ENCODE measurements around the gene FGF14.
"Not testable (repeated sequence)": the region's sequence is repeated elsewhere in the genome, so short reads cannot be mapped to it uniquely, and the experiment has no call there.

FGF14 gene

GRCh38 chr13:101868585-101869469 is 533.0 kb downstream of the FGF14 start:
- DNase-seq (ENCODE audit: low read depth in 3 of 3), result no peak

GRCh38 chr13:101866889-101867581 is 534.8 kb downstream of the FGF14 start:
- no peak for DNase-seq (ENCODE audit: low read depth in 3 of 3)

GRCh38 chr13:101858860-101859259 is 543.0 kb downstream of the FGF14 start:
- DNase-seq (ENCODE audit: low read depth in 3 of 3), result no peak

GRCh38 chr13:101846701-101847100 is 555.1 kb downstream of the FGF14 start:
- DNase-seq (ENCODE audit: low read depth in 3 of 3), result no peak

- no peak for DNase-seq (ENCODE audit: low read depth in 3 of 3)
These were observed 555.6 kb downstream of the FGF14 start for GRCh38 chr13:101846249-101846648.

- no peak for DNase-seq (ENCODE audit: low read depth in 3 of 3)
These were observed 556.4 kb downstream of the FGF14 start for GRCh38 chr13:101845245-101846020.

- DNase-seq (ENCODE audit: low read depth in 3 of 3), result no peak
These were observed 560.1 kb downstream of the FGF14 start for GRCh38 chr13:101841698-101842097.

GRCh38 chr13:101838323-101838722 is 563.5 kb downstream of the FGF14 start:
- DNase-seq (ENCODE audit: low read depth in 3 of 3), result no peak

GRCh38 chr13:101837778-101838177 is 564.1 kb downstream of the FGF14 start:
- DNase-seq (ENCODE audit: low read depth in 3 of 3), result not testable (repeated sequence)

- no peak for DNase-seq (ENCODE audit: low read depth in 3 of 3)
These were observed 564.6 kb downstream of the FGF14 start for GRCh38 chr13:101837288-101837687.

GRCh38 chr13:101835920-101836319 is 565.9 kb downstream of the FGF14 start:
- no peak for DNase-seq (ENCODE audit: low read depth in 3 of 3)

GRCh38 chr13:101833671-101834070 is 568.2 kb downstream of the FGF14 start:
- DNase-seq (ENCODE audit: low read depth in 3 of 3), result no peak

GRCh38 chr13:101830035-101830434 is 571.8 kb downstream of the FGF14 start:
- no peak for DNase-seq (ENCODE audit: low read depth in 3 of 3)

- DNase-seq (ENCODE audit: low read depth in 3 of 3), result no peak
These were observed 572.4 kb downstream of the FGF14 start for GRCh38 chr13:101829484-101829883.

GRCh38 chr13:101828119-101828518 is 573.7 kb downstream of the FGF14 start:
- no peak for DNase-seq (ENCODE audit: low read depth in 3 of 3)

- DNase-seq (ENCODE audit: low read depth in 3 of 3), result no peak
These were observed 584.0 kb downstream of the FGF14 start for GRCh38 chr13:101817898-101818297.

GRCh38 chr13:101811881-101812280 is 590.0 kb downstream of the FGF14 start:
- no peak for DNase-seq (ENCODE audit: low read depth in 3 of 3)

- no peak for DNase-seq (ENCODE audit: low read depth in 3 of 3)
These were observed 590.5 kb downstream of the FGF14 start for GRCh38 chr13:101811284-101811839.

GRCh38 chr13:101799196-101799595 is 602.7 kb downstream of the FGF14 start:
- DNase-seq (ENCODE audit: low read depth in 3 of 3), result no peak

GRCh38 chr13:101798437-101798836 is 603.4 kb downstream of the FGF14 start:
- DNase-seq (ENCODE audit: low read depth in 3 of 3), result no peak

GRCh38 chr13:101795460-101795859 is 606.4 kb downstream of the FGF14 start:
- DNase-seq (ENCODE audit: low read depth in 3 of 3), result no peak

- DNase-seq (ENCODE audit: low read depth in 3 of 3), result no peak
These were observed 606.8 kb downstream of the FGF14 start for GRCh38 chr13:101795025-101795424.
